Measurements from ENCODE around the gene CIAO3.

CIAO3 gene

DNA sequence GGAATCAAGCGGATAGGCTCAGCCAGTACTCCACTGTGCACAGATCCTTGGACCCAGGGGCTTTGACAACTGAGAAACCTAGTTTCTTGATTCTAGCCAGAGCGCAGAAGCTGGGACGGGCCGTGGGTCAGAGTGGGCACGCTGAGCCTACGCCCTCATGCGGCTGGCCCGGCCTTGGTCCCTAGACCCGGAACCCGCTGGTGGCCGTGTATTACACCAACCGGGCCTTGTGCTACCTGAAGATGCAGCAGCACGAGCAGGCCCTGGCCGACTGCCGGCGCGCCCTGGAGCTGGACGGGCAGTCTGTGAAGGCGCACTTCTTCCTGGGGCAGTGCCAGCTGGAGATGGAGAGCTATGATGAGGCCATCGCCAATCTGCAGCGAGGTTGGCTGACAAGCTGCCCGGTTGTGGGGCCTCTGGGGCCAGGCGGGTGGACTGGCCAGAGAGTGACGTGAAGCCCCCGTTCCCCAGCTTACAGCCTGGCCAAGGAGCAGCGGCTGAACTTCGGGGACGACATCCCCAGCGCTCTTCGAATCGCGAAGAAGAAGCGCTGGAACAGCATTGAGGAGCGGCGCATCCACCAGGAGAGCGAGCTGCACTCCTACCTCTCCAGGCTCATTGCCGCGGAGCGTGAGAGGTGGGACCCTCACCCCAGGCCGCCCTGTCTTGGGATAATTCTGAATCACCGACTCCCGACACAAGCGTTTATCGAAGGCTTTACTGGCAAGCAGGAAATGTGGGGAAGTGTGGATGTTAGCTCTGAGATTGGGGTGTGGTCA lies 59.6 kb downstream of the CIAO3 start:
- H3K27ac ChIP-seq (ENCODE audit: extremely low read depth, low read depth, low read length): peak overlapping the region; percentile 97
- POLR2A ChIA-PET: interaction anchor here (0.6 to 5.4 kb wide), 10 partner anchors 7 to 131 kb away, joined by 3 to 57 read pairs (median 5); partner anchors contain the start of genes ANTKMT, RHOT2, WDR24 and WDR90
- TF ChIP-seq, protein P1, sequence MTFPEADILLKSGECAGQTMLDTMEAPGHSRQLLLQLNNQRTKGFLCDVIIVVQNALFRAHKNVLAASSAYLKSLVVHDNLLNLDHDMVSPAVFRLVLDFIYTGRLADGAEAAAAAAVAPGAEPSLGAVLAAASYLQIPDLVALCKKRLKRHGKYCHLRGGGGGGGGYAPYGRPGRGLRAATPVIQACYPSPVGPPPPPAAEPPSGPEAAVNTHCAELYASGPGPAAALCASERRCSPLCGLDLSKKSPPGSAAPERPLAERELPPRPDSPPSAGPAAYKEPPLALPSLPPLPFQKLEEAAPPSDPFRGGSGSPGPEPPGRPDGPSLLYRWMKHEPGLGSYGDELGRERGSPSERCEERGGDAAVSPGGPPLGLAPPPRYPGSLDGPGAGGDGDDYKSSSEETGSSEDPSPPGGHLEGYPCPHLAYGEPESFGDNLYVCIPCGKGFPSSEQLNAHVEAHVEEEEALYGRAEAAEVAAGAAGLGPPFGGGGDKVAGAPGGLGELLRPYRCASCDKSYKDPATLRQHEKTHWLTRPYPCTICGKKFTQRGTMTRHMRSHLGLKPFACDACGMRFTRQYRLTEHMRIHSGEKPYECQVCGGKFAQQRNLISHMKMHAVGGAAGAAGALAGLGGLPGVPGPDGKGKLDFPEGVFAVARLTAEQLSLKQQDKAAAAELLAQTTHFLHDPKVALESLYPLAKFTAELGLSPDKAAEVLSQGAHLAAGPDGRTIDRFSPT (tag by site-specific recombination; IDR thresholded peaks at IDR 0.05): peak; percentile 92
- peak; percentile 89 for TF ChIP-seq ZSCAN16 (tag by site-specific recombination; IDR thresholded peaks at IDR 0.05)
- peak; percentile 76 for TF ChIP-seq ZNF629 (tag by site-specific recombination; IDR thresholded peaks at IDR 0.05)
- TF ChIP-seq ZNF341 (tag by site-specific recombination; IDR thresholded peaks at IDR 0.05; ENCODE audit: low read depth): peak; percentile 83
- peak; percentile 95 for TF ChIP-seq ZNF335 (tag by site-specific recombination; conservative IDR thresholded peaks at IDR 0.05)
- TF ChIP-seq ZNF664 (tag by site-specific recombination; IDR thresholded peaks at IDR 0.05): no peak
- TF ChIP-seq ZNF610 (tag by site-specific recombination; IDR thresholded peaks at IDR 0.05; ENCODE audit: borderline replicate concordance): peak; percentile 98
- TF ChIP-seq ZNF132 (tag by site-specific recombination; IDR thresholded peaks at IDR 0.05; ENCODE audit: borderline replicate concordance): no peak
- TF ChIP-seq, protein P2, sequence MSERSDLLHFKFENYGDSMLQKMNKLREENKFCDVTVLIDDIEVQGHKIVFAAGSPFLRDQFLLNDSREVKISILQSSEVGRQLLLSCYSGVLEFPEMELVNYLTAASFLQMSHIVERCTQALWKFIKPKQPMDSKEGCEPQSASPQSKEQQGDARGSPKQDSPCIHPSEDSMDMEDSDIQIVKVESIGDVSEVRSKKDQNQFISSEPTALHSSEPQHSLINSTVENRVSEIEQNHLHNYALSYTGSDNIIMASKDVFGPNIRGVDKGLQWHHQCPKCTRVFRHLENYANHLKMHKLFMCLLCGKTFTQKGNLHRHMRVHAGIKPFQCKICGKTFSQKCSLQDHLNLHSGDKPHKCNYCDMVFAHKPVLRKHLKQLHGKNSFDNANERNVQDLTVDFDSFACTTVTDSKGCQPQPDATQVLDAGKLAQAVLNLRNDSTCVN (tag by site-specific recombination; optimal IDR thresholded peaks at IDR 0.05): peak; percentile 47
- TF ChIP-seq ZSCAN30 (tag by site-specific recombination; IDR thresholded peaks at IDR 0.05): no peak
- TF ChIP-seq SCRT2 (tag by site-specific recombination; IDR thresholded peaks at IDR 0.05): 0 out of 2 replicates have a peak, but pooled peaks have one; percentile 10
- no peak for TF ChIP-seq ZNF777 (tag by site-specific recombination; IDR thresholded peaks at IDR 0.05; ENCODE audit: borderline replicate concordance)
- no peak for TF ChIP-seq ZNF433 (tag by site-specific recombination; IDR thresholded peaks at IDR 0.05; ENCODE audit: low read depth)
- TF ChIP-seq, protein P3, sequence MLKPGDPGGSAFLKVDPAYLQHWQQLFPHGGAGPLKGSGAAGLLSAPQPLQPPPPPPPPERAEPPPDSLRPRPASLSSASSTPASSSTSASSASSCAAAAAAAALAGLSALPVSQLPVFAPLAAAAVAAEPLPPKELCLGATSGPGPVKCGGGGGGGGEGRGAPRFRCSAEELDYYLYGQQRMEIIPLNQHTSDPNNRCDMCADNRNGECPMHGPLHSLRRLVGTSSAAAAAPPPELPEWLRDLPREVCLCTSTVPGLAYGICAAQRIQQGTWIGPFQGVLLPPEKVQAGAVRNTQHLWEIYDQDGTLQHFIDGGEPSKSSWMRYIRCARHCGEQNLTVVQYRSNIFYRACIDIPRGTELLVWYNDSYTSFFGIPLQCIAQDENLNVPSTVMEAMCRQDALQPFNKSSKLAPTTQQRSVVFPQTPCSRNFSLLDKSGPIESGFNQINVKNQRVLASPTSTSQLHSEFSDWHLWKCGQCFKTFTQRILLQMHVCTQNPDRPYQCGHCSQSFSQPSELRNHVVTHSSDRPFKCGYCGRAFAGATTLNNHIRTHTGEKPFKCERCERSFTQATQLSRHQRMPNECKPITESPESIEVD (tag by site-specific recombination; IDR thresholded peaks at IDR 0.05): no peak
- 0 out of 2 replicates have a peak, but pooled peaks have one; percentile 9 for TF ChIP-seq SP7 (tag by site-specific recombination; IDR thresholded peaks at IDR 0.05)
- no peak for TF ChIP-seq ZNF23 (tag by site-specific recombination; IDR thresholded peaks at IDR 0.05; ENCODE audit: borderline replicate concordance)
- TF ChIP-seq, protein P4, sequence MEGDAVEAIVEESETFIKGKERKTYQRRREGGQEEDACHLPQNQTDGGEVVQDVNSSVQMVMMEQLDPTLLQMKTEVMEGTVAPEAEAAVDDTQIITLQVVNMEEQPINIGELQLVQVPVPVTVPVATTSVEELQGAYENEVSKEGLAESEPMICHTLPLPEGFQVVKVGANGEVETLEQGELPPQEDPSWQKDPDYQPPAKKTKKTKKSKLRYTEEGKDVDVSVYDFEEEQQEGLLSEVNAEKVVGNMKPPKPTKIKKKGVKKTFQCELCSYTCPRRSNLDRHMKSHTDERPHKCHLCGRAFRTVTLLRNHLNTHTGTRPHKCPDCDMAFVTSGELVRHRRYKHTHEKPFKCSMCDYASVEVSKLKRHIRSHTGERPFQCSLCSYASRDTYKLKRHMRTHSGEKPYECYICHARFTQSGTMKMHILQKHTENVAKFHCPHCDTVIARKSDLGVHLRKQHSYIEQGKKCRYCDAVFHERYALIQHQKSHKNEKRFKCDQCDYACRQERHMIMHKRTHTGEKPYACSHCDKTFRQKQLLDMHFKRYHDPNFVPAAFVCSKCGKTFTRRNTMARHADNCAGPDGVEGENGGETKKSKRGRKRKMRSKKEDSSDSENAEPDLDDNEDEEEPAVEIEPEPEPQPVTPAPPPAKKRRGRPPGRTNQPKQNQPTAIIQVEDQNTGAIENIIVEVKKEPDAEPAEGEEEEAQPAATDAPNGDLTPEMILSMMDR (tag by site-specific recombination; IDR thresholded peaks at IDR 0.05): peak; percentile 82
- TF ChIP-seq, protein P5, sequence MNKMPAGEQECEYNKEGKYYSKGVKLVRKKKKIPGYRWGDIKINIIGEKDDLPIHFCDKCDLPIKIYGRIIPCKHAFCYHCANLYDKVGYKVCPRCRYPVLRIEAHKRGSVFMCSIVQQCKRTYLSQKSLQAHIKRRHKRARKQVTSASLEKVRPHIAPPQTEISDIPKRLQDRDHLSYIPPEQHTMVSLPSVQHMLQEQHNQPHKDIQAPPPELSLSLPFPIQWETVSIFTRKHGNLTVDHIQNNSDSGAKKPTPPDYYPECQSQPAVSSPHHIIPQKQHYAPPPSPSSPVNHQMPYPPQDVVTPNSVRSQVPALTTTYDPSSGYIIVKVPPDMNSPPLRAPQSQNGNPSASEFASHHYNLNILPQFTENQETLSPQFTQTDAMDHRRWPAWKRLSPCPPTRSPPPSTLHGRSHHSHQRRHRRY (tag by site-specific recombination; IDR thresholded peaks at IDR 0.05): peak; percentile 22; the same call in 1 of the 2 replicates
- peak; percentile 2; the same call in 1 of the 2 replicates for TF ChIP-seq ZNF146 (tag by site-specific recombination; IDR thresholded peaks at IDR 0.05)
- TF ChIP-seq HOXD13 (CRISPR knock-in tag; IDR thresholded peaks at IDR 0.05; ENCODE audit: borderline replicate concordance): 0 out of 2 replicates have a peak, but pooled peaks have one; percentile 11
- TF ChIP-seq YY2 (tag by site-specific recombination; IDR thresholded peaks at IDR 0.05): no peak
- no peak for TF ChIP-seq ZNF239 (tag by site-specific recombination; IDR thresholded peaks at IDR 0.05)
- peak; percentile 65 for TF ChIP-seq BCL11B (tag by site-specific recombination; IDR thresholded peaks at IDR 0.05; ENCODE audit: low read depth)
- 0 out of 2 replicates have a peak, but pooled peaks have one; percentile 42 for TF ChIP-seq ZBTB48 (tag by site-specific recombination; IDR thresholded peaks at IDR 0.05)
- TF ChIP-seq, protein P6, sequence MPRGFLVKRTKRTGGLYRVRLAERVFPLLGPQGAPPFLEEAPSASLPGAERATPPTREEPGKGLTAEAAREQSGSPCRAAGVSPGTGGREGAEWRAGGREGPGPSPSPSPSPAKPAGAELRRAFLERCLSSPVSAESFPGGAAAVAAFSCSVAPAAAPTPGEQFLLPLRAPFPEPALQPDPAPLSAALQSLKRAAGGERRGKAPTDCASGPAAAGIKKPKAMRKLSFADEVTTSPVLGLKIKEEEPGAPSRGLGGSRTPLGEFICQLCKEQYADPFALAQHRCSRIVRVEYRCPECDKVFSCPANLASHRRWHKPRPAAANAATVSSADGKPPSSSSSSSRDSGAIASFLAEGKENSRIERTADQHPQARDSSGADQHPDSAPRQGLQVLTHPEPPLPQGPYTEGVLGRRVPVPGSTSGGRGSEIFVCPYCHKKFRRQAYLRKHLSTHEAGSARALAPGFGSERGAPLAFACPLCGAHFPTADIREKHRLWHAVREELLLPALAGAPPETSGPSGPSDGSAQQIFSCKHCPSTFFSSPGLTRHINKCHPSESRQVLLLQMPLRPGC (tag by site-specific recombination; IDR thresholded peaks at IDR 0.05): no peak
- TF ChIP-seq ZNF549 (tag by site-specific recombination; IDR thresholded peaks at IDR 0.05): no peak
- no peak for TF ChIP-seq ZNF747 (tag by site-specific recombination; IDR thresholded peaks at IDR 0.05)

More for the DNA sequence above, 59.6 kb downstream of the CIAO3 start:
- Histone ChIP-seq H3K9me3 (ENCODE audit: control insufficient read depth, insufficient read depth, low read depth, low read length) (no peaks in the 10 kb centered on the region), H3K4me3 (ENCODE audit: low read depth, low read length) (peak overlapping the region; percentile 82), H3K36me3 (ENCODE audit: control insufficient read depth in 2 of 2, insufficient read depth in 1 of 2, low read length in 2 of 2) (peaks cover 3 to 48% of the 10 kb centered on the region in 2 experiments; a peak in 1 of 3 replicates), H3K4me1 (ENCODE audit: control insufficient read depth, insufficient read depth, low read length) (peaks cover 14% of the 10 kb centered on the region; the same call in 1 of the 2 replicates)
- CTCF ChIA-PET: interaction anchor here (0.6 to 1.1 kb wide), 4 partner anchors 14 to 376 kb away, joined by 3 to 5 read pairs (median 4); no protein-coding TSS in a partner anchor
